ENCODE data around the gene BOD1L2.

DNA sequence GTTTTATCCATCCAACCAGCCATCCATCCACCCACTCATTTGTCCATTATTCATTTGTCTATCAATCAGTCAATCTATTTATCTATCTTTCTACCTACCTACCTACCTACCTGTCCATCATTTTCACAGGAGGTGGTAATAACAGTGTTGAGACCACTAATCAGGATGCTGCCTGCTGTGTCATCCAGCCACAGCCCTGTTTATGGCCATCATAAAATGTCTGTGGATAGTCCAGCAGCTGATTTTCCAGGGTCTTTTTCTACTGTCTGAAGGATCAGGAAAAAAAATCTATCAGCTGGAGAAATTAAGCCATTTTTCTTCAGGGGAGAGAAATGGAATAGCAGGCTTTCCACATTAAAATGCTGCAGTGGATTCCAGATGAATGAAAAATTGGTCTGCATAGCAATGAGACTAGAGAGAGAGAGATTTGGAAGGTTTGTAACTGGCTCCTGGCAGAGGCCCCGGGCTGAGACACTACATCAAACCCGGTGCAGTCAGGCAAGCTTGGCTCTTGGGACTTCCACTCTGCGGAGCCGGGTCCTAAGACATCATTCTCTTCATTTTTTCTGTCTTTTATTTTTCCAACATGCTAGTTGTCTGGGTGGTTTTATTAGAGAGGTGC, 33.0 kb upstream of the BOD1L2 start:
- TF ChIP-seq, protein P1, sequence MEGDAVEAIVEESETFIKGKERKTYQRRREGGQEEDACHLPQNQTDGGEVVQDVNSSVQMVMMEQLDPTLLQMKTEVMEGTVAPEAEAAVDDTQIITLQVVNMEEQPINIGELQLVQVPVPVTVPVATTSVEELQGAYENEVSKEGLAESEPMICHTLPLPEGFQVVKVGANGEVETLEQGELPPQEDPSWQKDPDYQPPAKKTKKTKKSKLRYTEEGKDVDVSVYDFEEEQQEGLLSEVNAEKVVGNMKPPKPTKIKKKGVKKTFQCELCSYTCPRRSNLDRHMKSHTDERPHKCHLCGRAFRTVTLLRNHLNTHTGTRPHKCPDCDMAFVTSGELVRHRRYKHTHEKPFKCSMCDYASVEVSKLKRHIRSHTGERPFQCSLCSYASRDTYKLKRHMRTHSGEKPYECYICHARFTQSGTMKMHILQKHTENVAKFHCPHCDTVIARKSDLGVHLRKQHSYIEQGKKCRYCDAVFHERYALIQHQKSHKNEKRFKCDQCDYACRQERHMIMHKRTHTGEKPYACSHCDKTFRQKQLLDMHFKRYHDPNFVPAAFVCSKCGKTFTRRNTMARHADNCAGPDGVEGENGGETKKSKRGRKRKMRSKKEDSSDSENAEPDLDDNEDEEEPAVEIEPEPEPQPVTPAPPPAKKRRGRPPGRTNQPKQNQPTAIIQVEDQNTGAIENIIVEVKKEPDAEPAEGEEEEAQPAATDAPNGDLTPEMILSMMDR (IDR thresholded peaks at IDR 0.05; ENCODE audit: low read depth, low read length): no peak
- no peak for TF ChIP-seq EZH2phosphoT487 (IDR thresholded peaks at IDR 0.05; ENCODE audit: low read depth)
